CD4-positive, alpha-beta T cell treated with Interleukin-1 beta for 1 hour (primary cell): ENCODE data around the gene P2RY14.
A peak's percentile ranks its signal among the peaks of the same experiment; 100 is the strongest.

Source experiments
- DNase-seq, 2 donors: peaks; one replicate each; pipeline ENCODE4 v3.0.0-alpha.2; 2020 to 2022

Gene P2RY14

GRCh38 chr3:151278230-151278629 lies at the start of gene P2RY14:
Gene P2RY14, minus strand, starts transcription at chr3:151278542. Its CDS starts 64,226 bp downstream, at chr3:151214316.
- peak in 1 of 2 donors; percentile 34 for DNase-seq

GRCh38 chr3:151327571-151328198 lies 49.3 kb upstream of the P2RY14 start:
- no peak for DNase-seq

- DNase-seq: no peak
Measured at GRCh38 chr3:151322511-151322910, 44.2 kb upstream of the P2RY14 start.

GRCh38 chr3:151321526-151321925 lies 43.2 kb upstream of the P2RY14 start:
- DNase-seq: no peak

GRCh38 chr3:151320131-151320530 lies 41.8 kb upstream of the P2RY14 start:
- no peak for DNase-seq

GRCh38 chr3:151319628-151320027 lies 41.3 kb upstream of the P2RY14 start:
- DNase-seq: no peak

- no peak for DNase-seq
Measured at GRCh38 chr3:151318991-151319390, 40.6 kb upstream of the P2RY14 start.

- DNase-seq: no peak
Measured at GRCh38 chr3:151318313-151318712, 40.0 kb upstream of the P2RY14 start.

GRCh38 chr3:151316267-151316991 lies 38.1 kb upstream of the P2RY14 start, which contains the start of gene GPR87:
Gene GPR87, minus strand, starts transcription at chr3:151316820. Its CDS starts 16,720 bp downstream, at chr3:151300100.
- DNase-seq: no peak

- DNase-seq: no peak
Measured at GRCh38 chr3:151315846-151316245, 37.5 kb upstream of the P2RY14 start.

- no peak for DNase-seq
Measured at GRCh38 chr3:151315136-151315535, 36.8 kb upstream of the P2RY14 start.

- no peak for DNase-seq
Measured at GRCh38 chr3:151314593-151314992, 36.3 kb upstream of the P2RY14 start.

- DNase-seq: no peak
Measured at GRCh38 chr3:151314137-151314536, 35.8 kb upstream of the P2RY14 start.

GRCh38 chr3:151312972-151313371 lies 34.6 kb upstream of the P2RY14 start:
- DNase-seq: no peak

GRCh38 chr3:151309566-151309965 lies 31.2 kb upstream of the P2RY14 start:
- DNase-seq: no peak

- no peak for DNase-seq
Measured at GRCh38 chr3:151307583-151308488, 29.5 kb upstream of the P2RY14 start.

GRCh38 chr3:151307131-151307530 lies 28.8 kb upstream of the P2RY14 start:
- no peak for DNase-seq

GRCh38 chr3:151306168-151306810 lies 27.9 kb upstream of the P2RY14 start:
- DNase-seq: no peak

GRCh38 chr3:151305775-151306151 lies 27.4 kb upstream of the P2RY14 start:
- no peak for DNase-seq

- DNase-seq: no peak
Measured at GRCh38 chr3:151305060-151305774, 26.9 kb upstream of the P2RY14 start.

- no peak for DNase-seq
Measured at GRCh38 chr3:151303751-151304150, 25.4 kb upstream of the P2RY14 start.

GRCh38 chr3:151301787-151302186 lies 23.4 kb upstream of the P2RY14 start:
- no peak for DNase-seq
